ENCODE data around the gene RHOU.

Gene RHOU

DNA sequence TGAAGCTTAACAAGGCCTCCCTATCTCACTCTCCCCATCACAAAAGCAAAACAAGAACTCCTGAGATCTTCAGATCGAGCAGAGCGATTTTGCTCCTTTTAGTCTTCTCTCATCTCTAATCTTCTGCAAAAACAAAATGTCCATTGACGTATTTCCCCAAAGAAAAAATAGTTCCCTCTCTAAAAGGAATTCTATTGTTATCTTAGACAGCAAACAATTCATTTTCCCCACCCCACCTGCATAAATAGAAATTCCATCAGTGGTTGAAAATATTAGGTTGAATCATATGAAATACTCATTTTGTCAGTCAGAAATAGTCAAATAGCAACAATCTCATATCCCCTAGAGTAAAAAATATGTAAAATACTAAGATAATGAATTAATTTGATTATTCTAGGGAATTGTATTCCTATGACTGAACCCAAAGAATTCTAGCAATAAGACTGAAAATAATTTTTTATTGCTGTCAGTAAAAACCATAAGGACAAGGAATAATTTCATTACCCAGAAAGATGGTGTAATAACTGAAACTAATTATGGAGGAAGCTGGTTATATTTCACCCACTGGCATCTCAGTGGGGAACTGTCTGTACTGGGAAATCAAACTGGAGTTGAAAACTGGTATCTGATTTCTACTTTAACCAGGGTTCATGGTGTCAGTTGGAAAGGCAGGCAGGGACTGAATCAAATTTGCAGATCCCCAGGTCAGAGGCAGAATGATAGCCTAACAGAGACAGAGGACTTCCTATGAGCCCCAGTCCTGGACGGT, 51.3 kb downstream of the RHOU start:
- no peak for DNase-seq

DNA sequence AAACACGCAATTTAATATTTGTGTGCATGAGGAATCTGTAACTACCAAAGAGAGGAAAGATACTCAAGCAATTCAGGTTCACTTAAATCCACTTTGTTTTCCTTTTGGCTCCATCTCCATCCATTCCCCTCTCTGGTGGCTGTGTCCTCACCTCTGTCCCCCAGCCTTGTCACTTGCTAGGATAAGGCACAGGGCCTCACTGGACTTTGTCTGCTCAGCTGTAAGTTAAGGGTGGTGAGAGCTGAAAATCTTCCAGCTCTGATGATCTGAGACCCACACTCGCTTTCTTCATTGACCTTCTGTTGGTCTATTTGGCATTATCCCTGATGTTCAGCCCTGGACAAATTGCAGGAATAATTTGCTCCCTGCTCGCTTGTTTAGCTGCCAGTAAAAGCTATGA, 56.5 kb downstream of the RHOU start:
- DNase-seq, result no peak

DNA sequence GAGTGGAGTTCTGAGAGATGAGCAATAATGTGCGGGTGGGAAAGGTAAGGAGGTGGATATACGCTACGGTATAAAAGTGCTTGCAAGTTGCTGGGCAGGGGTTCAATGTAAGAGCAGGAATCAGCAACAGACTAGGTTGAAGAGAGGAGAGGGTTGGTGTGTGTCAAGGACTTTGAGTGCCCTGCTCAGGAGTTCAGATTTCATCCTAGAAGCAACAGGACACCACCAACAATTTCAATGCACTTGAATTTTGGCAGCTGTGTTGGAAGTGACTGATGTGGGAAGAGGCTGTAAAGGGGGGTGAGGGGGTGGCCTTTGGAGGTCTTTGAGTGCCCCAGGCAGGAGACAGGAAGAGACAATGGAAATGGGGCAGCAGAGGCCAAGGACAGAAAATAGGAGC, 57.3 kb downstream of the RHOU start:
- DNase-seq, result no peak

DNA sequence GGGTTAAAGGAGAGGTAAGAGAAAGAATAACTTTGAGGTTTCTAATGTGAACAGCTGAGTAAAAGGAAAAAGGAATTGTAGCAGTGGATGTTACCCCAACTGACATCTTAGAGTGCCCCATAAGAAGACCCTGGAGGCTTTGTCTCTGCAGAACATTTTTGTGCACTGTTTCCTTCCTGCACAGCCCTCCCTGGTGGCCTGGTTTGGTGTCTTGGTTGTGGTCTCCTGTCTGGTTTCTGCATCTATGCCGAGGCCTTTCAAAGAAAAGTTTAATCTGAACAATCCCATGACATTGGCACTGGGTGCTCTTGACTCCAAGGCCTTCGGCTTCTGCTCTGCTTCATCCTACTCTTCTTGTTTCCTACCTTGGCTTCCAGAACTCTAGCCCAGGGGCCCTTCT, 57.8 kb downstream of the RHOU start:
- DNase-seq, result peak; percentile 52

DNA sequence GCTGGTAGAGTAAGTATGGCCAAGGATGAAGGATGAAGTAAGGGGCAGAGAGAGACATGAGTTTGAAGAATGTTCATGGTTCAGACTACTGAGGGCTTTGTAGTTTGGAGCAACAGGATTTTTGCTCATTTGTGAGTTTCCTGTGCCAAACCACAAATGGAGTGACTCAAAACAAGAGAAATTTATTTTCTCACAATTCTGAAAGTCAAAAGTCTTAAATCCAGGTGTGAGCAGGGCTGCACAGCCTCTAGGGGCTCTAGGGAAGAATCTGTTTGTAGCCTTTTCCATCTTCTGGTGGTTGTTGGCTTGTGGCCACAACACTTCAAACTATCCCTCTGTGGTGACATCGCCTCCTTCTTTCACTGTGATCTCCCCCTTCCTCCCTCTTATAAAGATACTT, 58.9 kb downstream of the RHOU start:
- DNase-seq, result peak; percentile 90

DNA sequence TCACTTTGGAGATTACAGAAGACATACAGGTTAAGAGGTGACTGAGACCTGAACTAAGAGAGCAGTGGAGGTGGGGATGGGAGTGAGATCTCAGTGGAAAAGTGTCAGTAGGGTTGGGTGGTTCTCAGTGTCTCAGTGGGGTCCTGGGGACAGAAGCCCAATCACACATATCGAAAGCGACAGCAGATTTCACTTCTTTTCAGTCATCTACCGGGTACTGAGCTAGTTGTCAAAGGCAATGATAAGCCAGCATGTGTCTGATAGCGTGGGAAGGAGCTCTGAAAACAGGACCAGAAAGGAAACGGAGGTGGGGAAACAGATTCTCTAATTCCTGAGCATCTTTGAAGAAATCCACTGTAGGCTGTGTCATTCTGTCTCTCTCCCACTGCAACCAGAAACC, 59.5 kb downstream of the RHOU start:
- DNase-seq, result peak; percentile 88

DNA sequence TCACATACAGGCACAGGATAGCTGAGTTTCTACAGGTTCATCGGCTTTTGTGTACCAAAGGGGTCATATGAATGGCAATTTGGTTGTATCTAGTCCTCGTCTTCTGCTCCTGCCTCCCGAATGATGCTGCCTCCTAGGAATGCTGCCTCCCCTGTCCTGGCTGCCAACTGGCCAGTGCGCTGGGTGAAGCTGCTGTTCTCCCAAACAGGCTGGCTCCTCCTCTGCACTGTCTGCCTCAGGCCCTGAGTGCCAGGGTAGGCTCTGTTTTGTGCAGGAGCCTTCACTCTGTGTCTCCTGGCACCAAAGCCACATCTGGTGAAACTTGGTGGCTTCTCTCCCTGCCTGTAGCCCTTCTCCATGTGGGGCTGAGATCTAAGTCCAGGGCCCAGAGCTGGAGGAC, 60.3 kb downstream of the RHOU start:
- no peak for DNase-seq
